CD14-positive monocyte (primary cell): ENCODE measurements around the gene UNC93B1. TPM values are rescaled to one million over a fixed set of nuclear protein-coding genes. Genes with fewer than 3 reads are reported as not detected.

Experiments
- DNase-seq, 3 donors: peaks; one replicate each; pipeline ENCODE4 v3.0.0-alpha.2; 2011 to 2022
- H2AFZ ChIP-seq: 2 replicates; pipeline ENCODE4 v1.6.0; 2012; ENCODE audit warnings: mild to moderate bottlenecking, low read depth, low read length, inconsistent platforms; ENCODE audit not compliant: insufficient read depth, poor library complexity, severe bottlenecking
- H3K27ac ChIP-seq, 2 donors: 1 replicate in 1 of 2; 2 replicates in 1 of 2; pipeline ENCODE4 v1.5.1; 2012 to 2013; ENCODE audit warnings: low read length in 2 of 2, control low read depth in 1 of 2, inconsistent platforms in 1 of 2, low read depth in 1 of 2, mild to moderate bottlenecking in 1 of 2
- H3K27me3 ChIP-seq, 2 donors: one replicate each; pipeline versions ENCODE4 v1.6.0 to v1.6.1; 2011 to 2013; ENCODE audit warnings: low read length in 2 of 2; ENCODE audit not compliant: control insufficient read depth in 2 of 2, insufficient read depth in 2 of 2
- H3K36me3 ChIP-seq, 2 donors: replicated peaks in 1 of 2; 1 replicate in 1 of 2; 2 replicates in 1 of 2; pipeline versions ENCODE4 v1.5.1 to v1.6.1; 2012 to 2013; ENCODE audit warnings: low read length in 2 of 2, control low read depth in 1 of 2, inconsistent platforms in 1 of 2, mild to moderate bottlenecking in 1 of 2; ENCODE audit not compliant: insufficient read depth in 2 of 2, control insufficient read depth in 1 of 2
- H3K4me1 ChIP-seq, 2 donors: 1 replicate in 1 of 2; 2 replicates in 1 of 2; pipeline versions ENCODE4 v1.5.1 to v1.6.1; 2012 to 2013; ENCODE audit warnings: low read length in 2 of 2, control low read depth in 1 of 2, inconsistent platforms in 1 of 2, mild to moderate bottlenecking in 1 of 2, moderate library complexity in 1 of 2; ENCODE audit not compliant: insufficient read depth in 2 of 2, control insufficient read depth in 1 of 2
- H3K4me2 ChIP-seq: replicated peaks from 2 replicates; pipeline ENCODE3; 2012; ENCODE audit warnings: low read length, moderate library complexity, mild to moderate bottlenecking; ENCODE audit not compliant: poor library complexity, severe bottlenecking; ENCODE audit errors: extremely low read depth
- H3K4me3 ChIP-seq, 3 experiments: fragments of 200-600 bp in 1 of 3; sonication (generic) in 1 of 3; replicated peaks in 1 of 3; 1 replicate in 2 of 3; 2 replicates in 1 of 3; pipeline ENCODE4 v1.5.1; 2011 to 2013; ENCODE audit warnings: low read length in 3 of 3, mild to moderate bottlenecking in 3 of 3, control low read depth in 2 of 3, low read depth in 2 of 3, inconsistent platforms in 1 of 3, moderate library complexity in 1 of 3
- H3K79me2 ChIP-seq: 2 replicates; pipeline ENCODE4 v1.6.0; 2012; ENCODE audit warnings: mild to moderate bottlenecking, control low read depth, inconsistent platforms, low read length, moderate library complexity; ENCODE audit not compliant: insufficient read depth
- H3K9ac ChIP-seq: 2 replicates; pipeline ENCODE4 v1.6.0; 2017; ENCODE audit warnings: low read length, mild to moderate bottlenecking; ENCODE audit not compliant: insufficient read depth, poor library complexity, severe bottlenecking
- H3K9me3 ChIP-seq, 2 donors: replicated peaks in 1 of 2; 1 replicate in 1 of 2; 2 replicates in 1 of 2; pipeline versions ENCODE4 v1.5.1 to v1.6.1; 2012 to 2013; ENCODE audit warnings: low read length in 2 of 2, control low read depth in 1 of 2; ENCODE audit not compliant: control insufficient read depth in 1 of 2, insufficient read depth in 1 of 2
- H4K20me1 ChIP-seq: 2 replicates; pipeline ENCODE4 v1.6.0; 2012; ENCODE audit warnings: mild to moderate bottlenecking, low read length, control low read depth, moderate library complexity; ENCODE audit not compliant: insufficient read depth
- H3K27ac Mint-ChIP-seq, 7 donors: one replicate each; pipeline ENCODE4 v1.8.0; 2020; ENCODE audit warnings: mild to moderate bottlenecking in 7 of 7, mixed read lengths in 7 of 7, moderate library complexity in 6 of 7, inconsistent platforms in 2 of 7
- H3K27me3 Mint-ChIP-seq, 3 donors: one replicate each; pipeline ENCODE4 v1.8.0; 2021 to 2022; ENCODE audit warnings: low read depth in 3 of 3, mild to moderate bottlenecking in 3 of 3, mixed read lengths in 3 of 3, moderate library complexity in 3 of 3, inconsistent platforms in 1 of 3
- H3K36me3 Mint-ChIP-seq, 2 donors: one replicate each; pipeline ENCODE4 v1.8.0; 2020; ENCODE audit warnings: mixed read lengths in 2 of 2, inconsistent platforms in 1 of 2, mild to moderate bottlenecking in 1 of 2
- H3K4me1 Mint-ChIP-seq: one replicate; pipeline ENCODE4 v1.8.0; 2020; ENCODE audit warnings: mild to moderate bottlenecking, mixed read lengths
- H3K4me3 Mint-ChIP-seq, 2 donors: one replicate each; pipeline ENCODE4 v1.8.0; 2020; ENCODE audit warnings: mild to moderate bottlenecking in 2 of 2, mixed read lengths in 2 of 2, moderate library complexity in 1 of 2
- H3K9me3 Mint-ChIP-seq, 7 donors: one replicate each; pipeline ENCODE4 v1.8.0; 2020 to 2022; ENCODE audit warnings: mixed read lengths in 7 of 7, mild to moderate bottlenecking in 6 of 7, moderate library complexity in 6 of 7, inconsistent platforms in 2 of 7
- CTCF ChIP-seq: fragments of 200-600 bp; IDR thresholded peaks from one replicate; pipeline ENCODE4 v1.8.0; 2022; ENCODE audit warnings: antibody characterized with exemption, mild to moderate bottlenecking
- WGBS: methylation state at CpG from one replicate; pipeline ENCODE4 v1.1.5; 2013; ENCODE audit warnings: missing lambda C conversion rate; ENCODE audit not compliant: insufficient coverage; 5-methylcytosine and 5-hydroxymethylcytosine counted together
- intact Hi-C, 2 donors: fragments of 100-400 bp; cut with micrococcal nuclease; formaldehyde crosslinking; loops; one replicate each; pipeline versions ENCODE4 v1.15.0 to v1.15.1; 2023
- polyA plus RNA-seq, 3 donors: library from polyadenylated mRNA; depleted of rRNA in 1 of 3; unstranded in 2 of 3; stranded (reverse) in 1 of 3; fragments of 300-500 nt in 2 of 3; fragments of >200 nt in 1 of 3; fragmentation: Illumina TruSeq in 2 of 3; gene quantifications; 1 replicate in 2 of 3; 2 replicates in 1 of 3; pipeline ENCODE4 v1.2.3, GENCODE V29; 2012 to 2021

Gene UNC93B1
- polyA plus RNA-seq, 3 donors = 185 to 301 (median 220) TPM

GRCh38 chr11:68028802-68029545, 25.1 kb upstream of the UNC93B1 start:
- Histone ChIP-seq H3K4me3 (no peak overlapping the region), H3K9ac (no peak overlapping the region), H3K9me3 (no peaks in the 10 kb centered on the region), H3K36me3 (peaks cover 52 to 56% of the 10 kb centered on the region in 2 donors), H3K27me3 (no peaks in the 10 kb centered on the region), H2AFZ (no peak overlapping the region), H4K20me1 (peaks cover 15% of the 10 kb centered on the region), H3K79me2 (peaks cover 22% of the 10 kb centered on the region), H3K4me2 (no peak overlapping the region), H3K4me1 (peaks cover 18 to 23% of the 10 kb centered on the region in 2 donors), H3K27ac (no peak overlapping the region)
- 72% methylated on average over 11 of the region's 12 CpGs for WGBS
- Mint-ChIP-seq H3K4me1 (peaks cover 25% of the 10 kb centered on the region), H3K9me3 (no peaks in the 10 kb centered on the region), H3K4me3 (peak overlapping the region in 1 of 2 donors; percentile 45), H3K27me3 (peaks cover 0 to 1% (median 0%) of the 10 kb centered on the region in 3 donors), H3K27ac (peak overlapping the region in 4 of 7 donors; percentile 26 to 77 (median 68)), H3K36me3 (peaks cover 44 to 51% of the 10 kb centered on the region in 2 donors)
- TF ChIP-seq CTCF = no peak
- intact Hi-C loops = no loop called here
- no peak for DNase-seq

- 95% methylated on average over 21 of the region's 21 CpGs for WGBS
- peaks cover 0 to 1% (median 0%) of the 10 kb centered on the region in 3 donors for H3K27me3 Mint-ChIP-seq
- H3K9ac ChIP-seq = no peak overlapping the region
- TF ChIP-seq CTCF = no peak
- no peak for DNase-seq
- no peaks in the 10 kb centered on the region for H3K9me3 Mint-ChIP-seq
- H3K4me1 ChIP-seq = peaks cover 18 to 23% of the 10 kb centered on the region in 2 donors
- H3K79me2 ChIP-seq = peaks cover 20% of the 10 kb centered on the region
- H3K9me3 ChIP-seq = no peaks in the 10 kb centered on the region
- H3K27me3 ChIP-seq = no peaks in the 10 kb centered on the region
- H3K4me2 ChIP-seq = no peak overlapping the region
- H4K20me1 ChIP-seq = peaks cover 22% of the 10 kb centered on the region
- no peak overlapping the region for H3K27ac Mint-ChIP-seq
- H3K4me3 Mint-ChIP-seq = no peak overlapping the region
- H2AFZ ChIP-seq = no peak overlapping the region
- H3K4me3 ChIP-seq = no peak overlapping the region
- H3K36me3 Mint-ChIP-seq = peaks cover 46 to 56% of the 10 kb centered on the region in 2 donors
- H3K4me1 Mint-ChIP-seq = peaks cover 25% of the 10 kb centered on the region
- intact Hi-C loops = no loop called here
- peaks cover 53 to 56% of the 10 kb centered on the region in 2 donors for H3K36me3 ChIP-seq
- H3K27ac ChIP-seq = no peak overlapping the region
Measured at GRCh38 chr11:68027667-68028066, 23.8 kb upstream of the UNC93B1 start.
